Vagina (tissue), 2 donors: ENCODE data around the gene TPRN. TPM values are rescaled to one million over a fixed set of nuclear protein-coding genes. Genes with fewer than 3 reads are reported as not detected.

Experiments
- DNase-seq, 2 donors: peaks; one replicate each; pipeline ENCODE4 v3.0.0-alpha.2; 2017; ENCODE audit errors: extremely low spot score in 2 of 2
- H3K27ac ChIP-seq: fragments of 200-600 bp; sonication (generic); one replicate; pipeline ENCODE4 v1.5.1; 2019
- H3K27me3 ChIP-seq: fragments of 200-600 bp; sonication (generic); one replicate; pipeline ENCODE4 v1.5.1; 2019
- H3K36me3 ChIP-seq, 2 donors: fragments of 200-600 bp; sonication (generic); one replicate each; pipeline ENCODE4 v1.5.1; 2017 to 2019
- H3K4me1 ChIP-seq: fragments of 200-600 bp; sonication (generic); one replicate; pipeline ENCODE4 v1.5.1; 2019
- H3K4me3 ChIP-seq, 2 donors: fragments of 200-600 bp; sonication (generic); 1 replicate in 1 of 2; 2 replicates in 1 of 2; pipeline ENCODE4 v1.5.1; 2016 to 2019
- H3K9me3 ChIP-seq: fragments of 200-600 bp; sonication (generic); one replicate; pipeline ENCODE4 v1.5.1; 2019
- CTCF ChIP-seq, 3 experiments: fragments of 450-650 bp in 2 of 3; fragments of 200-600 bp in 1 of 3; sonication (generic) in 1 of 3; IDR thresholded peaks; one replicate each; pipeline ENCODE4 v1.5.1; 2017 to 2019; ENCODE audit warnings: antibody characterized with exemption in 3 of 3, mild to moderate bottlenecking in 2 of 3, moderate library complexity in 2 of 3
- POLR2A ChIP-seq, 2 donors: fragments of 450-650 bp; IDR thresholded peaks; one replicate each; pipeline ENCODE4 v1.6.1; 2017; ENCODE audit warnings: antibody characterized with exemption in 2 of 2, mild to moderate bottlenecking in 2 of 2, moderate library complexity in 2 of 2
- POLR2AphosphoS5 ChIP-seq, 2 donors: sonication (generic); formaldehyde crosslinking; IDR thresholded peaks; one replicate each; pipeline ENCODE4 v1.9.0; 2017; ENCODE audit warnings: antibody characterized with exemption in 2 of 2, mild to moderate bottlenecking in 2 of 2, low read depth in 1 of 2; ENCODE audit not compliant: insufficient read depth in 1 of 2
- intact Hi-C: fragments of 100-400 bp; cut with DNase I; formaldehyde crosslinking; loops from one replicate; pipeline ENCODE4 v1.15.1; 2023
- total RNA-seq: library from RNA; depleted of rRNA; stranded (reverse); fragments of >200 nt; gene quantifications from one replicate; pipeline ENCODE4 v1.2.3, GENCODE V29; 2016

TPRN gene
- total RNA-seq, 1 donor from 2014 or later, result 6.9 TPM

- Histone ChIP-seq H3K4me3 (no peak overlapping the region), H3K27me3 (no peaks in the 10 kb centered on the region), H3K4me1 (peaks cover 13% of the 10 kb centered on the region), H3K36me3 (peaks cover 0 to 18% of the 10 kb centered on the region in 2 donors), H3K27ac (no peak overlapping the region), H3K9me3 (no peaks in the 10 kb centered on the region)
- TF ChIP-seq POLR2AphosphoS5 (IDR thresholded peaks at IDR 0.05; ENCODE audit: insufficient read depth in 1 of 2, low read depth in 1 of 2) (no peak), POLR2A (IDR thresholded peaks at IDR 0.05) (no peak), CTCF (IDR thresholded peaks at IDR 0.05) (no peak)
- DNase-seq, result no peak
- intact Hi-C loops, result no loop called here
Observed at GRCh38 chr9:137175345-137175961, 25.1 kb downstream of the TPRN start.

GRCh38 chr9:137174722-137175293 is 25.7 kb downstream of the TPRN start:
- H3K9me3 ChIP-seq, result no peaks in the 10 kb centered on the region
- peaks cover 0 to 12% of the 10 kb centered on the region in 2 donors for H3K36me3 ChIP-seq
- intact Hi-C loops, result no loop called here
- no peak for TF ChIP-seq CTCF (IDR thresholded peaks at IDR 0.05)
- TF ChIP-seq POLR2AphosphoS5 (IDR thresholded peaks at IDR 0.05; ENCODE audit: insufficient read depth in 1 of 2, low read depth in 1 of 2), result no peak
- TF ChIP-seq POLR2A (IDR thresholded peaks at IDR 0.05), result no peak
- peaks cover 3% of the 10 kb centered on the region for H3K27me3 ChIP-seq
- DNase-seq, result no peak
- no peak overlapping the region for H3K4me3 ChIP-seq
- no peak overlapping the region for H3K27ac ChIP-seq
- H3K4me1 ChIP-seq, result peaks cover 13% of the 10 kb centered on the region

- Histone ChIP-seq H3K36me3 (peaks cover 0 to 9% of the 10 kb centered on the region in 2 donors), H3K4me3 (no peak overlapping the region), H3K4me1 (peaks cover 18% of the 10 kb centered on the region), H3K9me3 (no peaks in the 10 kb centered on the region), H3K27me3 (peaks cover 5% of the 10 kb centered on the region), H3K27ac (no peak overlapping the region)
- DNase-seq, result no peak
- TF ChIP-seq CTCF (IDR thresholded peaks at IDR 0.05) (no peak), POLR2A (IDR thresholded peaks at IDR 0.05) (no peak), POLR2AphosphoS5 (IDR thresholded peaks at IDR 0.05; ENCODE audit: insufficient read depth in 1 of 2, low read depth in 1 of 2) (no peak)
- intact Hi-C loops, result no loop called here
Observed at GRCh38 chr9:137173796-137174664, 26.5 kb downstream of the TPRN start.

- H3K27ac ChIP-seq, result no peak overlapping the region
- H3K4me3 ChIP-seq, result no peak overlapping the region
- peaks cover 0 to 4% of the 10 kb centered on the region in 2 donors for H3K36me3 ChIP-seq
- DNase-seq, result no peak
- H3K4me1 ChIP-seq, result peaks cover 27% of the 10 kb centered on the region
- TF ChIP-seq CTCF (IDR thresholded peaks at IDR 0.05), result no peak
- no peak for TF ChIP-seq POLR2A (IDR thresholded peaks at IDR 0.05)
- no peak for TF ChIP-seq POLR2AphosphoS5 (IDR thresholded peaks at IDR 0.05; ENCODE audit: insufficient read depth in 1 of 2, low read depth in 1 of 2)
- intact Hi-C loops, result no loop called here
- peaks cover 8% of the 10 kb centered on the region for H3K27me3 ChIP-seq
- H3K9me3 ChIP-seq, result no peaks in the 10 kb centered on the region
Observed at GRCh38 chr9:137172901-137173795, 27.4 kb downstream of the TPRN start.
